ENCODE data around the gene SLC30A4.
A peak's percentile ranks its signal among the peaks of the same experiment; 100 is the strongest.

SLC30A4 gene

DNA sequence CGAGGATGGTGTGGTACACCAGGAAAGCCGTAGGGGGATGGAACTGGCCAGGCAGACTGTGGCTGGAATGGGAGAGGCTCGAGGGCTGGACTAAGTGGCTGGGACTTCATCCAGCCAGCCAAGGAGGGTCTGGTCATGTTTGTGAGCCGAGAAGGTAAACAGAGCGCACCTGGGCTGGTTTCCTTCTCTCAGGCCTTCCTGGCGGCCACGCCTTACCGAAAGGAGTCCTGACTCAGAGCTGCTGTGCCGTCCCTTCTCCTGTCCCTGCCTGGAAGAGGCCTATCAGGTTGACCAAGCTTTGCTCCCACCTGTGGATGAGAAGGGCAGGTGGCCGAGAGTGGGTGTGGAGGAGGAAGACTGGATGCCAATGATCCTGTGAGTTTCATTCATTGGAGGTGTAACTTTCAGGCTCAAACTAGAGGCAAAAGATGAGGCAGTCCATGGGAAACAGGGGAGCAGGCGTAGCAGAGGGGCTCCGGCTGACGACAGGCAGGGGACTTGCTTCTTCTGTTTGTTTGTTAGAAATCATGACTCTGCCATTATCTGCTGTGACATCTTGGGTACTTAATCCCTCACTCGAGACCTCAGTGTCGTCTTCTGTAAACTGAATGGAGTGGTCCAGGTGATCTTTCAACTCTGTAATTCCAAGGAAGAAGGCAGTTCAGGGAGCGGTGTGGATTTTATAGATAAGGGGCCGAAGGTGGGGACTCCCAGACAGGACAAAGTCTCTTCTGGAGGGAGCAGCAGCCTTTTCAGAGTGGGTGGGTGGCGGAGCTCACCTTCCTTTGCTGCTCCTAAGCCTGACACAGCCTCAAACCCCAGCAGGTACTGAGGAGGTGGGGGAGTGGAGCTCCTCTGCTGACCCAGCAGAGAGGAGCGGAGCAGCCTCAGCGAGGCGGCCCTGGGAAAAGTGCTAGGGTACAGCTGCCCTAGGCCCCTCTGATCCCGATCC, 72.4 kb downstream of the SLC30A4 start:
- DNase-seq (ENCODE audit: low spot score) = no peak

DNA sequence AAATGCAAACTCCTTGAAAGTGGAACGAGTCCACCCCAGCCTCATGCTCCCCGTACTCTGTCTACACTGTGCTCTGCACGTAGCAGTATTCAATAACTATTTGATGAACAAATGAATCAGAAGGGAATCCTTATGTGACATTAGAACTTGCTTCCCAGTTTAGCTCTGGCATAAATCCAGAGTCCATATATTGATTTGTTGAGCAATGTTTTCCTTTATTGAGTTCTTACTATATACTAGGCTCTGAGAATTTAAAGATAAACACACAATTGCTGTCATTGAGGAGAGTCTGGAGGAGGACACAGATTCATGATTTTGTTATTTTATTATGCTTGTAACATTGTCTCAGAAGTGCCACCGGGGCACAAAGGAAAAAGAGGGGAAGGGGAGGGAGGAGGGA, 73.2 kb downstream of the SLC30A4 start:
- no peak for DNase-seq (ENCODE audit: low spot score)

DNA sequence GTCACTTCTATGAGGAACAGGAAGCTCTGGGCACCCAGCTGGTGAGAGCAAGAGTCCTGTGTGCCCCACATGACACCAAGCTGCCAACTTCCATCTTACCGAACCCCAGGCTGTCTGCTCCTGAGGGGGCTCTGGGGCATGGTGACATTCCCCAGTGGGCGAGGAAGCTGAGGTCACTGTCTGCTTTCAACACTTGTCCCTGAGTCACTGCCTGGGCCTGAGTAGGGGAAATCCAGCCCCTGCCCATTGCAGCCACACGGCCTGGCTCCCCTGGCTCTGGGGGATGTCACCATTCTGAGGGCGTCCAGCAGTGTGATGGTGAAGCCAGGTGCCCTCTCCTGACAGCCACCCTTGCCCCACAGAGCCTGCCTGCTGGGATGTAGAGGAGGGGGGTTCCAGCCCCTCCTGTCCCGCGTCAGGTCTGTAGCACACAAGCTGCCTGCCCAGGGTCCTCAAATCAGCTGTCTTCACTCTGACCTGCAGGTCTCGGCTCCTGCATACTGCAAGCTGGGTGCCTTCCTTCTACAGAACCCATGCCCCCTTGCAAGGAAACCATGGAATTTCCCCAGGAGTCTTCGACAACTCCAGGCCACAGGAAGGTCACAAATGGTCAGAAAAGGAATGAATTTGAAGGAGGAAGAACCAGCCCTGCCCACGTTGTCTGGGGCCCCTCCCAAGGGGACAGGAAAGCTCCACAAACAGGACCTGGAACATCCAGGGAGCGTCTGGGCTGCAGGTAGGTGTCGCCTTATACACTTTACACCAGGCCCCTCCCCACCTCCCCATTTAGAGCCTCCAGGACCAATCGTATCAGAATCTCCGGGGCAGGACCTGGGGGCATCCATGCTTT, 74.3 kb downstream of the SLC30A4 start:
- DNase-seq (ENCODE audit: low spot score) = no peak

DNA sequence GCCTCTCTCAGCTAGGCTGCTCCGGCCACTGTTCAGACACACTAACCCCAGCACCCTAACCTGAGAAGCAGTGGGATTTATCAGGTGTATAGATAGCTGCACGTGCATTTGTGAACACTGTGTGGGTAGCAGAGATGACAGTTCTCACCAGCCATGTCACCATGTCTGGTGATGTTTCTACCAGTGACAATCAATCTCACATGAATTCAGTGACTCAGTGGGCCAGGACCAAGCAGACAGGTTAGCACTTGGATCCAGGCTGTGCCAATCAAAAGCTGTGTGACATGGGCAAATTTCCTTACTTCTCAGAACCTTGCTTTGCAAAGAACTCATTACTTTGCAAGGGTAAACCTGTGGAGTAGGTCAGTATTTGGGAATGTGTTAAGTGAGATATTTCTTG, 78.9 kb downstream of the SLC30A4 start:
- no peak for DNase-seq (ENCODE audit: low spot score)

DNA sequence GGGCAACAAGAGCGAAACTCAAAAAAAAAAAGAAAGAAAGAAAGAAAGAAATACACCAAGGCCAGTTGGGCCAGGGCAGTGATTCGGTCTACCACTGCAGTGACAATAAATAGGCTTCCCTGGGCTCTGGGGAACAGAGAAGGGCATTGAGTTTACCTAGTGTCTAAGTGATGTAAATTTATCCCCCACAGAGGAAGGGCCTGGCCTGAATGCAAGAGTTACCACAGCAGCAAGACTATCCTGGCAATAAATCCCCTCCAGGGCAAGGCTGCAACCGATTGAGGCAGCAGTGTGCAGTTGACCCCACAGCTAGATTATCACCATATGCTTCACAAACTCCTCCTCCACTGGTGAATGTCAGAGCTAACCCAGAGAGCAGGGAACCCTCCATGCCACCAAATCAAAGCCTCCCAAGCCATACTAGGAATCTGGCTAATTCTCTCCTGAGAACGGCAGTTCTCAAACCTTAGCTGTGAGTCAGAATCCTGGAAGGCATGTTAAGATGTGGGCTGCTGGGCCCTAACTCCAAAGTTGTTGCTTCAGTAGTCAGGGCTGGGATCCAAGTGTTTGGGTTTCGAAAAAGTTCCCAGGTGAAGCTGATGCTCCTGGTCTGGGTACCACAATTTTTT, 79.9 kb downstream of the SLC30A4 start:
- DNase-seq (ENCODE audit: low spot score) = peak; percentile 66

DNA sequence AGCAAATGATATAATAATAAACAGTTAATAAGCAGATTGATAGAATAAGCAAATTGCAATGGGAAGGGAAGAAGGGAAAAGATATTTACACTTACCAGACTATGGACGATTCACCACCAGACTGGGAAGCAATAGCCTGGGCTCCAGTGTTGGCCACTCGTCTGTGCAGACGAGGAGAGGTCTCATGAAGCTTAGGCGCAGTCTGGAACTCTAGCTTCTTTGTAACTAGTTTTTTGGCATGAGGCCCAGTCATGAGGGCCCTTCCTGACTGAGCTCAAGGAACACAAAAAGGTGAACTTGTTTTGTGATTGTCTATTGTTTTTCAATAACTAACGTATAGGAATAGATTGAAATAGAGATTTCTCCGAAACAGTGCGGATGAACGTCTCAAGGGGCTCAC, 80.9 kb downstream of the SLC30A4 start:
- DNase-seq (ENCODE audit: low spot score) = no peak

DNA sequence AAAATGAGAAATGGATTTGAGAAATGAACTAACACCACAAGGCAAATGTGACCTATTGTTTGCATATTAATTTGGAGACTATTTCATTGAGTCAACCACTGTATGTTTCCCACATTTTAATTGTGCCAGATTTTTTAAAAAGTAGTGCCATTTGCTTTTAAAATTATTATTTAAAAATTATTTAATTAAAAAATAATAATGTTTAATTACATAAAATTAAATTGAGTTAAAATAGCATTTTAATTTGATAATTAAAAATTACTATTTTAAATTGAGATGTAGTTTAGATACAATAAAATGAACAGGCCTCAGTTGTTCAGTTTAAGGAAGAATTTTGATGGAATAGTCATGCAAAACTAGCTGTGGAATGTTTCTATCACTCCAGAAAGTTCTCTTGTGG, 81.5 kb downstream of the SLC30A4 start:
- no peak for DNase-seq (ENCODE audit: low spot score)

DNA sequence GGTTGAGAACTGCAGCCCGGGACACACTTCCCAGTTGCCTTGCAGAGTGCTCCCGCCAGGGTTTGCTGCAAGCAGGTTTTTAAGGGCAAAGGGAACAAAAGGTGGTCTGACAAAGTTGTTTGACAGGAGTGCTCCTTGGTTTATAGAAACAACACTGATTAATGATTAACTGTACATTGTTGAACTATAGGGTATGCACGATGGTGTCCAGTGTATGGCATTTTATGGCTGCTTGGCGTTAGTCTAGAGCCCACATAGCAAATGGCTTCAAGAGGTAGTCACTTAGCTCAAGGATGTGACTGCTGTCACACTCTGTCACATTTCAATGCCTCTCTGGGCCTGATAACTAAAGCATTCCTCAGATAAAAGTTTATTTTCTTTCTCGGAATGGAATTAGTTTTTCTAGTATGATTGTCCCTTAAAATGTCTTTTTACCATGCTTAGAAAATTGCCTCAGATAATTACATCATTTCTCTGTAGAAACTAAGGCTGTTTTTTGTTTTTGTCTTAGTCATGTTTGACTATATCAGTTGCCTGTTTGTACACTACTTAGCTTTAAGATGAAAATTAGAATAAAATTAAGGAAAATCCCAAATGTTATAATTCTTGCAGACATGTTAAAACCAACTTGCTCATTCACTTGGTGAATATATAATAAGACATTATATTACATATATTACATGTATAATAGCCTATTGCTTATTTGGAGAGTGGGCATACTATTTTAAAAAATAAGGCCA, 82.9 kb downstream of the SLC30A4 start:
- no peak for DNase-seq (ENCODE audit: low spot score)

DNA sequence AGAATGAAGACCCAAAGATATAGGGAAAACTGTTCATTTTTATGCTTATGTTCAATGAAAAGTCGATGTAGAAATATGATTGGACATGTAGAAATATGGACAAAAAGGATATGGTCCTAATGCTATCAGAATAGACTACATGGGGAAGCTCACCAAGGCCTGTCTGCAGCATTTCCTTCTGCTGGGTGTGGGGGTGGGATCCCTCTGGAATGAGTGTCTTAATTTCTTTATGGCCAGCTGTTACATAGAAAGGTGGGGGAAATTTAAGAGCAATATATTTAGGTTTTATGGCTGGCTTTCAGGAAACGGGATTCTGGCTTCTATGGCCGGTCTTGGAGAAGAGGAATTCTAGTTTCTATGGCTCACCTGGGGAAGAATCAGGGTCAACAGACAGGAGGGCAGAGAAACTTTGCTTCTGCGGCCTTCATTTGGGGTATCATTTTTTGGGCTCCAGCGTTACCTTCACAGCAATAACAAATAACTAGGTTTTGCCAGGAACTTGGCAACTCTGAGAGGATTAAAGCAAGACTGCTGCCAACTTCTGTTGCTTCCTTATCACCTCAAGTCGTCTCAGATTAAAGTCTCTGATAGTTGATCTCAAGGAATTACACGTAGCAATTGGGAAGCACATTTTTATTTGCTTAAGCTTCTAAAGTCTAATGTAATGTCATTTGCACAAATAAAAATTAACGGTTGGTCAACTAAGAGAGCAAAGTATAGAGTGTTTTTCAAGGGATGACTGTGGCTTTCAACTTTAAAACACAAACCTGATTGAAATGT, 87.2 kb downstream of the SLC30A4 start:
- DNase-seq (ENCODE audit: low spot score) = no peak

DNA sequence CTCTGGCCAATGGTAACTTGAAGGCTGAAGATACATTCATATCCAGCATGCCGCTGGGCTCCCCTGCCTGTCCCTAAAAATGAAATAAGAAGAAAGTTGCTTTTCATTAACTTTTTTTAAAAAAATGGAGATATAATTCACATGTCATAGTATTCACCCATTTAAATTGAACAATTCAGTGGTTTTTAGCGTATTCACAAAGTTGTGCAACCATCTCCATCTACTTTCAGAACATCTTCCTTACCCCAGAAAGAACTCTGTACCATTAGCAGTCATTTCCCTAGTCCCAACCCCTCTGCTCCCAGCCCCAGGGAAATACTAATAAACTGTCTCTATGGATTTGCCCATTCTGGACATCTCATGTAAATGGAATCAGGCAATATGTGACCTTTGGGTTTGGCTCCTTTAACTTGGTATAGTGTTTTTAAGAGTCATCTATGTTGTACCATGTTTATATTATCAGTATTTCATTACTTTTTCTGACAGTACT, 88.4 kb downstream of the SLC30A4 start:
- DNase-seq (ENCODE audit: low spot score) = no peak

DNA sequence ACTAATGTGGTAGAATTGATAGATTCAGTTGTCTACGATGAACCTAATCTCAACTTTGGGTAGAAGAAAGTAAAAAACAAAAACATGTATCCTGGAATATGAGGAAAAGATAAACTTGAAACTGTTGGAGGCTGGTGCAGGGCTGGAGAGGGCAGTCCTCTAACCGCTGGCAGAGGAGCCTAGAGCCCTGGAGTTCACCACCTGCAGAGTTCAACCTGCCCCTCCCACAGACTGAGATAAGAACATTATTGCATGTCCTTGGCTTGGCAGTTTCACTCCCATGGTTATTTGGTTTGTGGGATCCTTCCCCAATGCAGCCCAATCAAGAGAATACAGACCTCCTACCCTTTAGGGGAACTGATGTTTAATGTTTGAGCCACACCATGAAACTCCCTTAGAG, 91.0 kb downstream of the SLC30A4 start:
- no peak for DNase-seq (ENCODE audit: low spot score)

DNA sequence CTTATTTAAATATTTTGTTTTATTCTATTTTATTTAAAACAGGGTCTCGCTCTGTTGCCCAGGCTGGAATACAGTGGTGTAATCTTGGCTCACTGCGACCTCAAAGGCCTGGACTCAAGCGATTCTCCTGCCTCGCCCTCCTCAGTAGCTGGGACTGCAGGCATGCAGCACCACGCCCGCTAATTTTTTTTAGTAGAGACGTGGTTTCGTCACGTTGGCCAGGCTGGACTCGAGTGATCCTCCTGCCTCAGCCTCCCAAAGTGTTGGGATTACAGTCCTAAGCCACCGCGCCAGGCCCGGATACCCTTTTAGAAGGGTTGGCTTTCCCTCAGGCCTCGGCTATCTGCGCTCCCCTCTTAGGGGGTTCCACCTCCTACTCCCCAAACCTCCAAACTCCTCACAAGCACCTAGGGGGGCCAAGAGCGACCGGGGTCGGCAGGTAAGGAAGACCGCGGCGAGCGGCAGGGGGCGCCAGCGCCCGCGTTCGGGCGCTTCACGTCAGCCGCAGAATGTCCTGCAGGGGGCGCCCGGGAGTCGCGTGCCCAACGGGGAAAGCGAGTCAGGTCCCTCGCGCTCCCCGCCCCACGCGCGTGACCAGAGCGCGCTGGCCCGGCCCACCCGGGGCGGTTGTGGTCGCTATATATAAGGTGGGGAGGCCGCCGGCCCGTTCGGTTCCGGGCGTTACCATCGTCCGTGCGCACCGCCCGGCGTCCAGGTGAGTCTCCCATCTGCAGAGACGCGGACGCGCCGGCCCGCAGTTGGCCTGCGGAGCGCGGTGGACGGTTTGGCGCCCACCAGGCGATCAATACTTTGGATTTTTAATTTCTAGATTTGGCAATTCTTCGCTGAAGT, 92.4 kb downstream of the SLC30A4 start:
- DNase-seq (ENCODE audit: low spot score) = peak; percentile 91
